GM12864 (cell line): ENCODE data around the gene MAP6.

Source experiments
- DNase-seq: peaks from one replicate; pipeline ENCODE4 v3.0.0-alpha.2; 2011; ENCODE audit warnings: low read depth
- H3K4me3 ChIP-seq: 2 replicates; pipeline ENCODE4 v1.5.1; 2011; ENCODE audit warnings: mild to moderate bottlenecking, low read depth, low read length, control low read depth
- TF ChIP-seq, protein P1 (sequence below): IDR thresholded peaks from 2 replicates; pipeline ENCODE4 v1.5.1; 2011; ENCODE audit warnings: low read depth, mild to moderate bottlenecking, moderate library complexity, low read length, control low read depth, inconsistent platforms; ENCODE audit errors: missing control alignments

Gene MAP6

GRCh38 chr11:75679566-75679965, 10.7 kb upstream of the MAP6 start:
- TF ChIP-seq, protein P1, sequence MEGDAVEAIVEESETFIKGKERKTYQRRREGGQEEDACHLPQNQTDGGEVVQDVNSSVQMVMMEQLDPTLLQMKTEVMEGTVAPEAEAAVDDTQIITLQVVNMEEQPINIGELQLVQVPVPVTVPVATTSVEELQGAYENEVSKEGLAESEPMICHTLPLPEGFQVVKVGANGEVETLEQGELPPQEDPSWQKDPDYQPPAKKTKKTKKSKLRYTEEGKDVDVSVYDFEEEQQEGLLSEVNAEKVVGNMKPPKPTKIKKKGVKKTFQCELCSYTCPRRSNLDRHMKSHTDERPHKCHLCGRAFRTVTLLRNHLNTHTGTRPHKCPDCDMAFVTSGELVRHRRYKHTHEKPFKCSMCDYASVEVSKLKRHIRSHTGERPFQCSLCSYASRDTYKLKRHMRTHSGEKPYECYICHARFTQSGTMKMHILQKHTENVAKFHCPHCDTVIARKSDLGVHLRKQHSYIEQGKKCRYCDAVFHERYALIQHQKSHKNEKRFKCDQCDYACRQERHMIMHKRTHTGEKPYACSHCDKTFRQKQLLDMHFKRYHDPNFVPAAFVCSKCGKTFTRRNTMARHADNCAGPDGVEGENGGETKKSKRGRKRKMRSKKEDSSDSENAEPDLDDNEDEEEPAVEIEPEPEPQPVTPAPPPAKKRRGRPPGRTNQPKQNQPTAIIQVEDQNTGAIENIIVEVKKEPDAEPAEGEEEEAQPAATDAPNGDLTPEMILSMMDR, result no peak
- DNase-seq, result no peak
- no peak overlapping the region for H3K4me3 ChIP-seq

GRCh38 chr11:75678620-75679259, 9.9 kb upstream of the MAP6 start:
- no peak overlapping the region for H3K4me3 ChIP-seq
- TF ChIP-seq, protein P1, result no peak
- no peak for DNase-seq

DNA sequence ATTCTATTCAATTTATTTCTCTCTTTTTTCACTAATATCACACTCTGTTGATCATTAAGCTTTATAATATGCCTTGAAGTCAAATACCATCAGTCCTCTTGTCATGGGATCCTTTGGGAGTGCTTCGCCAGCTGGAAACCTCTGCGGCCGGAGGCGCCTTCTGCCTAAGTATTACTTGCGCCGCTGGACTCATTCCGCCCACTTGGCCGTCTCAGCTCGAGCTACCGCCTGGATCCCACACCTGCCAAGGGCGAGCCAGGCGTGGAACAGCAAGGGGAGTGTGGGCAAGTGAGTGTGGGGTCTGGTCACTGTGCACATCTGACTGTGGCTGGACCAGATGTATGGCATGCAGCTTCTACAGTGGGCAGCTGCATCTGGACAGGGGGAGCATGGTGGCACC, 9.1 kb upstream of the MAP6 start:
- TF ChIP-seq, protein P1, result no peak
- no peak for DNase-seq
- no peak overlapping the region for H3K4me3 ChIP-seq

- DNase-seq, result no peak
- TF ChIP-seq, protein P1, result no peak
- no peak overlapping the region for H3K4me3 ChIP-seq
Measured at GRCh38 chr11:75677275-75677674, 8.4 kb upstream of the MAP6 start.

- peak; percentile 26 for DNase-seq
- TF ChIP-seq, protein P1, result no peak
- H3K4me3 ChIP-seq, result no peak overlapping the region
Measured at GRCh38 chr11:75673977-75674582, 5.2 kb upstream of the MAP6 start.

- peak overlapping the region; percentile 37 for H3K4me3 ChIP-seq
- TF ChIP-seq, protein P1, result no peak
- no peak for DNase-seq
Measured at GRCh38 chr11:75667831-75668450, 897 bp downstream of the MAP6 start.
